Stomach smooth muscle (tissue), 2 donors: ENCODE data around the gene PPP2R3B.
"Not testable (repeated sequence)": the region's sequence is repeated elsewhere in the genome, so short reads cannot be mapped to it uniquely, and the experiment has no call there.

Experiments
- H3K27ac ChIP-seq: one replicate; pipeline ENCODE4 v1.7.0; 2013; ENCODE audit warnings: mild to moderate bottlenecking, low read length, inconsistent platforms
- H3K27me3 ChIP-seq, 2 donors: one replicate each; pipeline ENCODE4 v1.7.0; 2013; ENCODE audit warnings: low read length in 2 of 2; ENCODE audit not compliant: insufficient read depth in 2 of 2, control insufficient read depth in 1 of 2
- H3K36me3 ChIP-seq, 2 donors: one replicate each; pipeline ENCODE4 v1.7.0; 2013; ENCODE audit warnings: low read length in 2 of 2; ENCODE audit not compliant: control insufficient read depth in 2 of 2, insufficient read depth in 2 of 2
- H3K4me1 ChIP-seq: one replicate; pipeline ENCODE4 v1.7.0; 2013; ENCODE audit warnings: low read length; ENCODE audit not compliant: control insufficient read depth, insufficient read depth
- H3K4me3 ChIP-seq, 2 donors: one replicate each; pipeline ENCODE4 v1.7.0; 2013; ENCODE audit warnings: low read length in 2 of 2
- H3K9ac ChIP-seq, 2 donors: one replicate each; pipeline ENCODE4 v1.7.0; 2013; ENCODE audit warnings: low read length in 2 of 2, mild to moderate bottlenecking in 1 of 2
- H3K9me3 ChIP-seq, 2 donors: one replicate each; pipeline ENCODE4 v1.7.0; 2013; ENCODE audit warnings: low read length in 2 of 2; ENCODE audit not compliant: control insufficient read depth in 2 of 2
- donor health status: healthy.
- donor health status: Pancreatic carcinoma.

The PPP2R3B gene

DNA sequence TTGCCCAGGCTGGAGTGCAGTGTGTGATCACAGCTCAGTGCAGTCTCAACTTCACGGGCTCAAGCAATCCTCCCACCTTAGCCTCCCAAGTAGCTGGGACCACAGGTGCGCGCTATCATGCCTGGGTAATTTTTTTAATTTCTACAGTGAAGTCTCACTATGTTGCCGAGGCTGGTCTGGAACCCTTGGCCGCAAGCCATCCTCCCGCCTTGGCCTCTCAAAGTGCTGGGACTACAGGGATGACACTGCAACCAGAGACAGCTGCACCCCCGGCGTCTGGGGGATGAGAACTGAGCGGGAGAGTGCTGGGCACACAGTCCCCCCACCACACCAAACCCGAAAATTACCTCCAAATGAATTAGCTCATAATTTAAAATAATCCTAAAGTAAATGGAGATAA lies 35.0 kb downstream of the PPP2R3B start:
- H3K4me1 ChIP-seq: no peaks in the 10 kb centered on the region
- no peak overlapping the region for H3K9ac ChIP-seq
- no peaks in the 10 kb centered on the region for H3K27me3 ChIP-seq
- H3K36me3 ChIP-seq: no peaks in the 10 kb centered on the region
- H3K9me3 ChIP-seq: no peaks in the 10 kb centered on the region
- no peak overlapping the region for H3K27ac ChIP-seq
- H3K4me3 ChIP-seq: no peak overlapping the region

- H3K36me3 ChIP-seq, H3K27ac ChIP-seq, H3K27me3 ChIP-seq, H3K9ac ChIP-seq, H3K4me1 ChIP-seq, H3K4me3 ChIP-seq, H3K9me3 ChIP-seq: not testable (repeated sequence)
These were observed 35.4 kb downstream of the PPP2R3B start for GRCh38 chrX:351324-351641.

DNA sequence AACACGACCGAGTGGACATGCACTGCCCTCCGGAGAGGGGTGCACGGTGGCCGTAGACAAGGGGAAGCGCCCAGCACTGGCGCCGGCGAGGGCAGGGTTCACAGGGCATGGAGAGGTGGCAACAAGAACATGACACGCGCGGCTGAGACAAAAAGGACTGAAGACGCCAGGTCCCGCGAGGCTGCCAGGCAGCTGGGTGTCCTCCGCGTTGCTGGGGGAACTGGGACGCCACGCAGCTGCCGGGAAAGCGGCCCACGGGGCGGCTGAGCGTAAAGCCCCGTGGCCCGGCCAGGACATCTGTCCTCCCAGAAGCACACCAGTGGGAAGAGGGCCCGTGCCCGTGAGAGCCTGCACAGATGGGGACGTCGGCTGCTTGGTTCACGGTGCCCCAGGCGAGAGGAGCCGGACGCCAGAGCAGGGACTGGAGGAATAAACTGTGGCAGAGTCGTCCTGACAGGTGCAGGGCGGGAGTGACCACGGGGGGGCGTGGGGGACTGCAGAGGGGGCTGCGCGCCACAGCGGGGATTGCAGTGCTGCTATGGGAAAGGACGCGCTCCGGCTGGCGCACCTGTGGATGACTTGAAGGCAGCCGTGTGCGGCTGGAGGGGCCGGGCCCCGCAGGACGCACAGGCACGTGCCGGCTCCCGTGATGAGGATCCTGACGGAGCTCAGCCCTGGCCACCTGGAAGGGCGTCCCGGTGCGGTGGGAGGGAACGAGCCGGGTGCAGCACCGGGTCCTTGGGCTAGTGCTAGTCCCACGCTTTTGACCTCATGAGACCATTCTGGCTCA lies 36.0 kb downstream of the PPP2R3B start:
- H3K9me3 ChIP-seq: no peaks in the 10 kb centered on the region
- H3K4me1 ChIP-seq: no peaks in the 10 kb centered on the region
- no peak overlapping the region for H3K9ac ChIP-seq
- no peaks in the 10 kb centered on the region for H3K36me3 ChIP-seq
- H3K27ac ChIP-seq: no peak overlapping the region
- H3K4me3 ChIP-seq: no peak overlapping the region
- no peaks in the 10 kb centered on the region for H3K27me3 ChIP-seq

GRCh38 chrX:350148-350533 lies 36.6 kb downstream of the PPP2R3B start:
- no peak overlapping the region for H3K4me3 ChIP-seq
- H3K27ac ChIP-seq: no peak overlapping the region
- H3K36me3 ChIP-seq: no peaks in the 10 kb centered on the region
- H3K27me3 ChIP-seq: no peaks in the 10 kb centered on the region
- H3K4me1 ChIP-seq: no peaks in the 10 kb centered on the region
- no peaks in the 10 kb centered on the region for H3K9me3 ChIP-seq
- no peak overlapping the region for H3K9ac ChIP-seq

DNA sequence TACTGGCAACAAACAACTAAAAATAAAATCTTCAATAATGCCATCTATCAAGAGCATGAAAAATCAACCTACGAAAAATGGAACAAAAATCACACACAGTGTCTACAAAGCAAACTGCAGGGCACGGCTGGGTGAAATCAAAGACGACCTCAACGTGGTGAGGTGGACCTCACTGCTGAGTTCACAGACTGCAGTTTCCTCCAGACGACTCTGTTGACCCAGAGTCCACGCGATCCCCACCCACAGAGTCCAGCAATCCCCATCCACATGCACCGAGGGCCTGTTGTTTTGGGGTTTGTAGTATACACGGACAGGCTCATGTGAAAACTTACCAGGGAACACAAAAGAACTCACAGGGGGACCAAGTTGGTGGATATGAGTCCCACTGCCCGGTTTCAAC lies 37.0 kb downstream of the PPP2R3B start:
- no peaks in the 10 kb centered on the region for H3K4me1 ChIP-seq
- no peak overlapping the region for H3K27ac ChIP-seq
- H3K36me3 ChIP-seq: no peaks in the 10 kb centered on the region

GRCh38 chrX:349196-349595 lies 37.5 kb downstream of the PPP2R3B start:
- Histone ChIP-seq H3K27ac (no peak overlapping the region), H3K4me1 (no peaks in the 10 kb centered on the region), H3K4me3 (no peak overlapping the region), H3K27me3 (no peaks in the 10 kb centered on the region), H3K36me3 (no peaks in the 10 kb centered on the region), H3K9ac (no peak overlapping the region), H3K9me3 (no peaks in the 10 kb centered on the region)

More for the DNA sequence above, 37.0 kb downstream of the PPP2R3B start:
- Histone ChIP-seq H3K9me3 (no peaks in the 10 kb centered on the region), H3K4me3 (no peak overlapping the region), H3K9ac (no peak overlapping the region), H3K27me3 (no peaks in the 10 kb centered on the region)

DNA sequence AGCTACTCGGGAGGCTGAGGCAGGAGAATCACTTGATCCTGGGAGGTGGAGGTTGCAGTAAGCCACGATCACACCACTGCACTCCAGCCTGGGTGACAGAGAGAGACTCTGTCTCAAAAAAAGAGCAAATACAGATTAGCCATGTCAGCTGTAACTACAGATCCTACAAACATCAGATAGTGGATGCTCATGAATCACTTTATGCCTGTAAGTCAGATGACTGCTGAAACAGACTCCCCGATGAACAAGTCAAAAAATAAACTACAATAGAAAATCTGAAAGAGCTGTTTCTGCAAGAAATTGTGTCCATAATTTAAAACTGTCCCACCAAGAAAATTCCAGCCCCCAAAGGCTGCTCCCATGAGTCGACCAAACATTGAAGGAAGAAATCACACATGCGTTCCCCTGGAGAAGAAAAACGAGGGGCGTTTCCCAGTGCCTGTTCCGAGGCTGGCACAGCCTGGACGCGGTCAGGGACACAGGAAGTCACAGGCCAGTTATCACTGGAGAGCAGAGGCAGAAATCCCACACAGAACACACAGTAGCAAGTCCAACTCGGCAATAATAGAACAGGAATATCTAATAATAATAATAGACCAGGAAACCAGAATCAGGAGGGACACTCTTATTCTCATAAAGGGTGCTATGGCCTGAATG lies 38.1 kb downstream of the PPP2R3B start:
- no peaks in the 10 kb centered on the region for H3K4me1 ChIP-seq
- H3K4me3 ChIP-seq: no peak overlapping the region
- H3K27ac ChIP-seq: no peak overlapping the region
- H3K36me3 ChIP-seq: no peaks in the 10 kb centered on the region
- H3K27me3 ChIP-seq: no peaks in the 10 kb centered on the region
- H3K9ac ChIP-seq: no peak overlapping the region
- H3K9me3 ChIP-seq: no peaks in the 10 kb centered on the region

DNA sequence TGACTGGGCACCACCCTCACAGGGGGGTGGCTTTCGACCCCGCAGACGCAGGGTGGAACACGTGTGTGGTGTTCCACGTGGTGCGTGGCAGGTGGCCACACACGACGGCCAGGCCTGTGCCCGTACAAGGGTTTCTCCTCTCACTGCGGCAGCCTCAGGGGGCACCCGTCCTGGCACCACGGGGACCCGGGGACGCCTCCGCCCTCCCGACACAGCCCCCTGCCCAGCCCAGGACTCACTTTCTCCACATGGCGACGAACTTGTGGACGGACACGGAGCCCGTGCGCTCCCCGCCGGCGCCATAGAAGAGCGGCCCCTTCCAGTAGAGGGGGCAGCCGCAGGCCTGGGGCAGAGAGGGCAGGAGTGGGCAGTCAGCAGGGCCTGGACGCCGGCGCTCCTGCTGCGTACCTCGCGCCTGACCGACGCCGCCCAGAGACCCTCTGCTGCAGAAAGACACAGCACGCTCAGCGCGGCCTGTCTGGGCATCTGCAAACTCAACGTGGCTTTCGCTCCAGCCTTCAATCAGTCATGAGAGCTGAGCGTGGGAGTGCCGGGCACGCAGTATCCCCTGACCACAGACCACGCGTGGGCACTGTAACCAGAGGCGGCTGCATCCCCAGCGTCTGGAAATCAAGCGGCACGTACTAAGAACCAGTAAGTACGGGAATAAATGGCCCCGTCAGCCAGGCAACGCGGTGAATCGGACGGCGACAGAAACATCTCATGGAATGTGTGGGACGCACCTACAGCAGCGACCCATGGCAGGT lies 39.2 kb downstream of the PPP2R3B start:
- Histone ChIP-seq H3K36me3 (no peaks in the 10 kb centered on the region), H3K4me1 (no peaks in the 10 kb centered on the region), H3K27ac (no peak overlapping the region), H3K4me3 (no peak overlapping the region), H3K27me3 (no peaks in the 10 kb centered on the region), H3K9me3 (no peaks in the 10 kb centered on the region), H3K9ac (no peak overlapping the region)

DNA sequence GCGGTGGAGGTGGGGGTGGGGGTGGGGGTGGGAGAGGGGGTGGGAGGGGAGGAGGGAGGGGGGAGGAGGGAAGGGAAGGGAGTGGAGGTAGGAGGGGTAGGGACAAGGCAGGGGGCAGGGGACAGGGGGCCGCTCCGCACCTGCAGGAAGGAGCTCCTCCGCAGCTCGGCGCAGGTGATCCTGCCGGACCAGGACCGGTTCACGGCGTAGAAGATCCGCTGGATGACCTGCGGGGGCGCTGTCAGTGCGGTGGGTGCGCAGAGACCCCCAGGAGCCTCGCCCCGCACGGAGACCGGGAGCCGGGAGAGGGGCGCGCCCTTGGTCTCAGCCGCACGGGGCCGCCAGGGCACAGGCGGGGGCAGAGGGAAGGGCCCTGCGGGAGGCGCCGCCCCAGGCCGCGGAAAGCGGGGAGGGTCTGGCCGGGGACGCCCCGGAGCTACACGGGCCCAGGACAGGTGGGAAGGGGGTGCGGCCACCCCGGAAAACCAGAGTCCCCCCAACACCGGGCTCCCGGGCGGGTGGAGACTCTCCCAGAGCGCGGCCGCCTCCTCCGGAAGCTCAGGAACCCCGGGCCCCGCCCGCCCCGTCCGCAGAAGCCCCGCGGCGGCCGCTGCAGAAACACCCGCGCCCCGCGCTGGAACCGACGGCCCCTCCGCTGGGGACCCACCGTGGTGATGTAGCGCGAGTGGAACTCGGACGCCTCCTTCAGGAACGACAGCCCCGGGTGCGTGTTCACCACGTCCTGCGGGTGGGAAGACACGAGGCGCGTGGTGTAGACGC lies 40.5 kb downstream of the PPP2R3B start:
- H3K4me3 ChIP-seq: no peak overlapping the region
- no peak overlapping the region for H3K9ac ChIP-seq
- no peaks in the 10 kb centered on the region for H3K27me3 ChIP-seq
- H3K4me1 ChIP-seq: no peaks in the 10 kb centered on the region
- H3K27ac ChIP-seq: no peak overlapping the region
- H3K36me3 ChIP-seq: no peaks in the 10 kb centered on the region
- no peaks in the 10 kb centered on the region for H3K9me3 ChIP-seq

GRCh38 chrX:345020-345925 lies 41.4 kb downstream of the PPP2R3B start:
- Histone ChIP-seq H3K9me3 (no peaks in the 10 kb centered on the region), H3K36me3 (no peaks in the 10 kb centered on the region), H3K4me1 (no peaks in the 10 kb centered on the region), H3K27me3 (no peaks in the 10 kb centered on the region), H3K9ac (no peak overlapping the region), H3K27ac (no peak overlapping the region), H3K4me3 (no peak overlapping the region)
